Keratinocyte (primary cell): ENCODE measurements around the gene VPS8. TPM values are rescaled to one million over a fixed set of nuclear protein-coding genes. Genes with fewer than 3 reads are reported as not detected.

Source experiments
- DNase-seq: peaks from one replicate; pipeline ENCODE4 v3.0.0-alpha.2; 2011; ENCODE audit warnings: low read depth, missing footprints, low spot score
- FAIRE-seq: peaks from 2 replicates; lab custom pipeline; 2011; peaks lifted over from hg19 to GRCh38; lab: Jason Lieb, UNC
- H2AFZ ChIP-seq: 2 replicates; pipeline ENCODE4 v1.6.0; 2012; ENCODE audit warnings: low read length, control low read depth, inconsistent platforms; ENCODE audit not compliant: control insufficient read depth
- H3K27ac ChIP-seq: 2 replicates; pipeline ENCODE4 v1.5.1; 2011; ENCODE audit warnings: low read length; ENCODE audit not compliant: control insufficient read depth, insufficient read depth
- H3K27me3 ChIP-seq: 3 replicates; pipeline ENCODE4 v1.6.0; 2011; ENCODE audit warnings: low read length; ENCODE audit not compliant: control insufficient read depth, insufficient read depth; ENCODE audit errors: extremely low read depth
- H3K36me3 ChIP-seq, 2 experiments: 2 replicates in 1 of 2; 3 replicates in 1 of 2; pipeline ENCODE4 v1.5.1; 2011; ENCODE audit warnings: low read length in 2 of 2, mild to moderate bottlenecking in 1 of 2; ENCODE audit not compliant: control insufficient read depth in 2 of 2, insufficient read depth in 2 of 2; ENCODE audit errors: extremely low read depth in 1 of 2
- H3K4me1 ChIP-seq: 3 replicates; pipeline ENCODE4 v1.5.1; 2011; ENCODE audit warnings: low read length; ENCODE audit not compliant: control insufficient read depth, insufficient read depth; ENCODE audit errors: extremely low read depth
- H3K4me2 ChIP-seq: 3 replicates; pipeline ENCODE4 v1.6.0; 2011; ENCODE audit warnings: low read depth, low read length; ENCODE audit not compliant: control insufficient read depth, insufficient read depth; ENCODE audit errors: extremely low read depth
- H3K4me3 ChIP-seq, 3 experiments: fragments of 200-600 bp in 1 of 3; sonication (generic) in 1 of 3; 2 replicates in 2 of 3; 3 replicates in 1 of 3; pipeline ENCODE4 v1.5.1; 2011 to 2016; ENCODE audit warnings: low read length in 3 of 3, mild to moderate bottlenecking in 3 of 3, control low read depth in 2 of 3, inconsistent platforms in 1 of 3, low read depth in 1 of 3, mixed read lengths in 1 of 3, mixed run types in 1 of 3, moderate library complexity in 1 of 3; ENCODE audit not compliant: control insufficient read depth in 2 of 3, insufficient read depth in 2 of 3; ENCODE audit errors: extremely low read depth in 1 of 3
- H3K79me2 ChIP-seq: 2 replicates; pipeline ENCODE4 v1.6.0; 2012; ENCODE audit warnings: low read length; ENCODE audit not compliant: control insufficient read depth, insufficient read depth
- H3K9ac ChIP-seq: 3 replicates; pipeline ENCODE4 v1.6.0; 2011; ENCODE audit warnings: low read length; ENCODE audit not compliant: control insufficient read depth, insufficient read depth; ENCODE audit errors: extremely low read depth
- H3K9me1 ChIP-seq: 3 replicates; pipeline ENCODE4 v1.6.0; 2011; ENCODE audit warnings: low read length; ENCODE audit not compliant: control insufficient read depth, insufficient read depth; ENCODE audit errors: extremely low read depth
- H3K9me3 ChIP-seq: 2 replicates; pipeline ENCODE4 v1.5.1; 2012; ENCODE audit warnings: low read depth, low read length; ENCODE audit not compliant: control insufficient read depth
- H4K20me1 ChIP-seq: 3 replicates; pipeline ENCODE4 v1.6.0; 2011; ENCODE audit warnings: low read length; ENCODE audit not compliant: control insufficient read depth, insufficient read depth; ENCODE audit errors: extremely low read depth
- EZH2 ChIP-seq: IDR thresholded peaks from one replicate; pipeline ENCODE4 v1.6.1; 2012; ENCODE audit warnings: inconsistent platforms, mild to moderate bottlenecking, low read length, moderate library complexity
- dilution Hi-C: fragments of 300-500 bp; cut with MboI; formaldehyde crosslinking; loops from one replicate; pipeline ENCODE4 v1.7.0; 2020; ENCODE audit warnings: low sequenced_read_pairs; ENCODE audit not compliant: extremely low pct_ligation_motif_present
- polyA plus RNA-seq, 5 experiments: library from polyadenylated mRNA; depleted of rRNA in 3 of 5; stranded (reverse) in 3 of 5; stranded (forward) in 1 of 5; unstranded in 1 of 5; fragments of >200 nt; gene quantifications; 1 replicate in 1 of 5; 2 replicates in 3 of 5; 3 replicates in 1 of 5; pipeline versions ENCODE4 v1.2.1 to v1.2.3, GENCODE V29; 2011 to 2012; ENCODE audit warnings: missing spikeins in 2 of 5, low read depth in 1 of 5, low replicate concordance in 1 of 5
- TF ChIP-seq, protein P1 (sequence below), 3 experiments: IDR thresholded peaks in 1 of 3; conservative IDR thresholded peaks in 1 of 3; optimal IDR thresholded peaks in 1 of 3; 2 replicates in 2 of 3; 3 replicates in 1 of 3; pipeline versions ENCODE3 to v1.5.1; 2011; ENCODE audit warnings: low read length in 3 of 3, mild to moderate bottlenecking in 3 of 3, moderate library complexity in 2 of 3, control low read depth in 1 of 3, inconsistent platforms in 1 of 3; ENCODE audit not compliant: insufficient read depth in 2 of 3; ENCODE audit errors: extremely low read depth in 1 of 3

Gene VPS8
- polyA plus RNA-seq, 1 donor (not counting 4 experiments of a cell fraction or from before 2014, with no cell fraction given) = 28.4 TPM

DNA sequence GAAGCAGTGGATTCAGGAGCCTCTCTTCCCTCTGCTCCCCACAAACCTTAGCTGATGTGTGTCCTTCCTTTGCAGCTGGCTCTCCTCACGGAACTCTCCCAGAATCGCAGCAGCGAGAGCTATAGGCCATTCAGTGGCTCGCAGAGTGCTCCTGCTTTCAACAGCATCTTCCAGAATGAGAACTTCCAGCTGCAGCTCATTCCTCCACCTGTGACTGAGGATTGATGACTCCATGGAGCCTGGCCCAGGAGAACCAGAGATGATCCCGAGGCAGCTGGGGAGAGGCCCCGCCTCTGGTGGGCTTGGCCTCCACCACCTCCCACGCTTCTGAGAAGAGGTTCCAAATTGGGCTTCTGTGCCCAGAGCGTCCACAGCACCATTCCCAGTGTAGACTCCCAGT is 239.8 kb downstream of the VPS8 start:
- no peak for FAIRE-seq
- Histone ChIP-seq H3K4me2 (no peak overlapping the region), H3K9me3 (no peaks in the 10 kb centered on the region), H3K9me1 (no peaks in the 10 kb centered on the region), H3K9ac (no peak overlapping the region), H3K79me2 (no peaks in the 10 kb centered on the region), H3K4me3 (no peak overlapping the region), H3K36me3 (peaks cover 13 to 17% of the 10 kb centered on the region in 2 experiments), H4K20me1 (no peaks in the 10 kb centered on the region), H2AFZ (no peak overlapping the region), H3K4me1 (no peaks in the 10 kb centered on the region), H3K27me3 (no peaks in the 10 kb centered on the region), H3K27ac (no peak overlapping the region)
- TF ChIP-seq, protein P1, sequence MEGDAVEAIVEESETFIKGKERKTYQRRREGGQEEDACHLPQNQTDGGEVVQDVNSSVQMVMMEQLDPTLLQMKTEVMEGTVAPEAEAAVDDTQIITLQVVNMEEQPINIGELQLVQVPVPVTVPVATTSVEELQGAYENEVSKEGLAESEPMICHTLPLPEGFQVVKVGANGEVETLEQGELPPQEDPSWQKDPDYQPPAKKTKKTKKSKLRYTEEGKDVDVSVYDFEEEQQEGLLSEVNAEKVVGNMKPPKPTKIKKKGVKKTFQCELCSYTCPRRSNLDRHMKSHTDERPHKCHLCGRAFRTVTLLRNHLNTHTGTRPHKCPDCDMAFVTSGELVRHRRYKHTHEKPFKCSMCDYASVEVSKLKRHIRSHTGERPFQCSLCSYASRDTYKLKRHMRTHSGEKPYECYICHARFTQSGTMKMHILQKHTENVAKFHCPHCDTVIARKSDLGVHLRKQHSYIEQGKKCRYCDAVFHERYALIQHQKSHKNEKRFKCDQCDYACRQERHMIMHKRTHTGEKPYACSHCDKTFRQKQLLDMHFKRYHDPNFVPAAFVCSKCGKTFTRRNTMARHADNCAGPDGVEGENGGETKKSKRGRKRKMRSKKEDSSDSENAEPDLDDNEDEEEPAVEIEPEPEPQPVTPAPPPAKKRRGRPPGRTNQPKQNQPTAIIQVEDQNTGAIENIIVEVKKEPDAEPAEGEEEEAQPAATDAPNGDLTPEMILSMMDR (optimal IDR thresholded peaks at IDR 0.05 in 1 of 3, IDR thresholded peaks at IDR 0.05 in 1 of 3, conservative IDR thresholded peaks at IDR 0.05 in 1 of 3; ENCODE audit: extremely low read depth in 1 of 3, insufficient read depth in 2 of 3, low read length in 3 of 3) = no peak
- TF ChIP-seq EZH2 = no peak
- DNase-seq = no peak
- dilution Hi-C loops = no loop called here

DNA sequence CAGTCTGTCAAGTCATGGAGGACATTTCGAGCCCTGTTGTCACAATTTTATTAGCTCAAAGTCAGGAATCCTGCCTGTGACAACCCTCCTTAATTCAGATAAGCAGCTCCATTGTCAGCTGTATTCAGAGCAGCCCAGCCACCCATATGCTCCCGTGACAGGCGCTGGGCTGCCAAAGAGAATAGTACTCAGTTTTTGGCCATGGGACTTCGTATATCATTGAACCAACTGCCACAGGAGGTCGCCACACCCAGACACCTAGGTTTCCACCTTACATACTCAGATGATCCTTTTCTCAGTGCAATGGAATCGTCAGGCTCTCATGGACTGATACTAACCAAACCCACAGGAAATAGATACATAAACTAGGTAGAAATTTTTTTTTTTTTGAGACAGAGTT is 240.7 kb downstream of the VPS8 start:
- Histone ChIP-seq H4K20me1 (no peaks in the 10 kb centered on the region), H3K4me3 (no peak overlapping the region), H3K4me1 (no peaks in the 10 kb centered on the region), H3K36me3 (peaks cover 13 to 17% of the 10 kb centered on the region in 2 experiments), H3K79me2 (no peaks in the 10 kb centered on the region), H3K9me1 (no peaks in the 10 kb centered on the region), H3K27me3 (no peaks in the 10 kb centered on the region), H3K9me3 (no peaks in the 10 kb centered on the region), H3K9ac (no peak overlapping the region), H3K4me2 (no peak overlapping the region), H2AFZ (no peak overlapping the region), H3K27ac (no peak overlapping the region)
- FAIRE-seq (no peak), DNase-seq (no peak)
- dilution Hi-C loops = no loop called here
- TF ChIP-seq, protein P1 (optimal IDR thresholded peaks at IDR 0.05 in 1 of 3, IDR thresholded peaks at IDR 0.05 in 1 of 3, conservative IDR thresholded peaks at IDR 0.05 in 1 of 3; ENCODE audit: extremely low read depth in 1 of 3, insufficient read depth in 2 of 3, low read length in 3 of 3) = no peak
- TF ChIP-seq EZH2 = no peak
